HEK293 (cell line): ENCODE data around the gene NAGPA.

Source experiments
- CTCF ChIA-PET: fragments of 350-600 bp; formaldehyde crosslinking; extraction: SDS; loops from one replicate; lab custom pipeline; 2021; ENCODE audit warnings: antibody characterized with exemption; lab: Yijun Ruan, JAX
- POLR2A ChIA-PET: fragments of 300-600 bp; formaldehyde crosslinking; extraction: SDS; loops from one replicate; lab custom pipeline; 2020; ENCODE audit warnings: antibody characterized with exemption, inconsistent platforms; lab: Yijun Ruan, JAX
- H3K27ac ChIP-seq: fragments of 200-500 bp; sonication (Bioruptor generic); 2 replicates; pipeline ENCODE4 v1.5.1; 2014; ENCODE audit warnings: low read depth, low read length, control low read depth, inconsistent platforms; ENCODE audit errors: extremely low read depth
- H3K36me3 ChIP-seq, 2 experiments: fragments of 200-500 bp in 1 of 2; sonication (Bioruptor generic) in 1 of 2; 1 replicate in 1 of 2; 2 replicates in 1 of 2; pipeline ENCODE4 v1.5.1; 2014 to 2017; ENCODE audit warnings: inconsistent platforms in 2 of 2, low read length in 2 of 2; ENCODE audit not compliant: control insufficient read depth in 2 of 2, insufficient read depth in 1 of 2
- H3K4me1 ChIP-seq: fragments of 200-500 bp; sonication (Bioruptor generic); 2 replicates; pipeline ENCODE4 v1.5.1; 2014; ENCODE audit warnings: mild to moderate bottlenecking, low read length, inconsistent platforms; ENCODE audit not compliant: control insufficient read depth, insufficient read depth
- H3K4me3 ChIP-seq: 2 replicates; pipeline ENCODE4 v1.5.1; 2011; ENCODE audit warnings: low read depth, mild to moderate bottlenecking, control low read depth, low read length, moderate library complexity
- H3K9me3 ChIP-seq: fragments of 200-500 bp; sonication (Bioruptor generic); 2 replicates; pipeline ENCODE4 v1.5.1; 2014; ENCODE audit warnings: low read depth, low read length, inconsistent platforms; ENCODE audit not compliant: control insufficient read depth, insufficient read depth
- HOXD13 ChIP-seq: sonication (generic); formaldehyde crosslinking; IDR thresholded peaks from 2 replicates; pipeline ENCODE4 v1.8.0; 2022; ENCODE audit warnings: missing genetic modification reagents, borderline replicate concordance
- KLF1 ChIP-seq: fragments of 450-650 bp; formaldehyde crosslinking; IDR thresholded peaks from 2 replicates; pipeline ENCODE4 v1.5.1; 2016; ENCODE audit warnings: missing biosample characterization, missing genetic modification characterization
- KLF9 ChIP-seq: fragments of 450-650 bp; formaldehyde crosslinking; IDR thresholded peaks from 2 replicates; pipeline ENCODE4 v1.5.1; 2016; ENCODE audit warnings: missing biosample characterization, missing genetic modification characterization, low read depth
- OSR2 ChIP-seq: fragments of 450-650 bp; formaldehyde crosslinking; IDR thresholded peaks from 2 replicates; pipeline ENCODE4 v1.5.1; 2016; ENCODE audit warnings: missing biosample characterization, missing genetic modification characterization
- WT1 ChIP-seq: fragments of 450-650 bp; formaldehyde crosslinking; IDR thresholded peaks from 2 replicates; pipeline ENCODE4 v1.5.1; 2016; ENCODE audit warnings: missing biosample characterization, missing genetic modification characterization
- ZFP3 ChIP-seq: fragments of 450-650 bp; formaldehyde crosslinking; IDR thresholded peaks from 2 replicates; pipeline ENCODE4 v1.5.1; 2016; ENCODE audit warnings: low read depth, missing biosample characterization, missing genetic modification characterization
- ZFP69B ChIP-seq: fragments of 450-650 bp; formaldehyde crosslinking; IDR thresholded peaks from 2 replicates; pipeline ENCODE4 v1.5.1; 2016; ENCODE audit warnings: missing biosample characterization, missing genetic modification characterization
- ZNF138 ChIP-seq: fragments of 450-650 bp; formaldehyde crosslinking; IDR thresholded peaks from 2 replicates; pipeline ENCODE4 v1.5.1; 2016; ENCODE audit warnings: missing biosample characterization, missing genetic modification characterization, borderline replicate concordance
- ZNF211 ChIP-seq: fragments of 450-650 bp; formaldehyde crosslinking; IDR thresholded peaks from 2 replicates; pipeline ENCODE4 v1.5.1; 2016; ENCODE audit warnings: low read depth, missing biosample characterization, missing genetic modification characterization
- ZNF248 ChIP-seq: fragments of 450-650 bp; formaldehyde crosslinking; IDR thresholded peaks from 2 replicates; pipeline ENCODE4 v1.5.1; 2017; ENCODE audit warnings: missing biosample characterization, missing genetic modification characterization
- ZNF426 ChIP-seq: fragments of 450-650 bp; formaldehyde crosslinking; IDR thresholded peaks from 2 replicates; pipeline ENCODE4 v1.5.1; 2017; ENCODE audit warnings: missing biosample characterization, missing genetic modification characterization, mild to moderate bottlenecking, inconsistent platforms, moderate library complexity
- ZNF501 ChIP-seq: fragments of 450-650 bp; formaldehyde crosslinking; IDR thresholded peaks from 2 replicates; pipeline ENCODE4 v1.5.1; 2016; ENCODE audit warnings: missing biosample characterization, missing genetic modification characterization
- ZNF549 ChIP-seq: fragments of 450-650 bp; IDR thresholded peaks from 2 replicates; pipeline ENCODE4 v1.5.1; 2018; ENCODE audit warnings: missing biosample characterization, missing genetic modification characterization, mild to moderate bottlenecking, inconsistent platforms, moderate library complexity
- ZNF571 ChIP-seq: fragments of 450-650 bp; formaldehyde crosslinking; IDR thresholded peaks from 2 replicates; pipeline ENCODE4 v1.5.0; 2017; ENCODE audit warnings: missing biosample characterization, missing genetic modification characterization
- ZNF624 ChIP-seq: fragments of 450-650 bp; formaldehyde crosslinking; IDR thresholded peaks from 2 replicates; pipeline ENCODE4 v1.5.1; 2017; ENCODE audit warnings: missing biosample characterization, missing genetic modification characterization
- TF ChIP-seq, protein P1 (sequence below): fragments of 450-650 bp; formaldehyde crosslinking; IDR thresholded peaks from 2 replicates; pipeline ENCODE4 v1.5.1; 2016; ENCODE audit warnings: missing biosample characterization, missing genetic modification characterization
- TF ChIP-seq, protein P2 (sequence below): fragments of 450-650 bp; formaldehyde crosslinking; IDR thresholded peaks from 2 replicates; pipeline ENCODE4 v1.5.1; 2016; ENCODE audit warnings: missing biosample characterization, missing genetic modification characterization
- TF ChIP-seq, protein P3 (sequence below): fragments of 450-650 bp; formaldehyde crosslinking; IDR thresholded peaks from 2 replicates; pipeline ENCODE4 v1.5.1; 2016; ENCODE audit warnings: missing biosample characterization, missing genetic modification characterization, low read depth
- TF ChIP-seq, protein P4 (sequence below): fragments of 450-650 bp; formaldehyde crosslinking; IDR thresholded peaks from 2 replicates; pipeline ENCODE4 v1.5.1; 2016; ENCODE audit warnings: missing biosample characterization, missing genetic modification characterization
- TF ChIP-seq, protein P5 (sequence below): fragments of 450-650 bp; formaldehyde crosslinking; IDR thresholded peaks from 2 replicates; pipeline ENCODE4 v1.5.1; 2016; ENCODE audit warnings: missing biosample characterization, missing genetic modification characterization

The NAGPA gene

DNA sequence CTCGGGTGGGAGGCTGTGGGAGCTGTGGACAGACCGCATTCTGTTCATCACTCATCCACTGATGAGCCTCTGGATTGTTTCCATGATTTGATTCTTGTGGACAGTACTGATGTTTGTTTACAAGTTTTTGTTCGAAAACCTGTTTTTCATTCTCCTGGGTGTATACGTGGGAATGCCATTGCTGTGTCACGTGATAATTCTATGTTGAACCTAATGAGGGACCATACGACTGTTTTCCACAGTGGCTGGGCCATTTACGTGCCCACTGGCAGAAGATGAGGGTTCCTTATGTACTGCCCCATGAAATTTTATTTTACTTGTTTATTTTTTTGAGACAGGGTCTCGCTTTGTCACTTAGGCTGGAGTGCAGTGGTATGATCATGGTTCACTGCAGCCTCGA lies 35.3 kb upstream of the NAGPA start:
- POLR2A ChIA-PET, result no interaction called here
- TF ChIP-seq, protein P1, sequence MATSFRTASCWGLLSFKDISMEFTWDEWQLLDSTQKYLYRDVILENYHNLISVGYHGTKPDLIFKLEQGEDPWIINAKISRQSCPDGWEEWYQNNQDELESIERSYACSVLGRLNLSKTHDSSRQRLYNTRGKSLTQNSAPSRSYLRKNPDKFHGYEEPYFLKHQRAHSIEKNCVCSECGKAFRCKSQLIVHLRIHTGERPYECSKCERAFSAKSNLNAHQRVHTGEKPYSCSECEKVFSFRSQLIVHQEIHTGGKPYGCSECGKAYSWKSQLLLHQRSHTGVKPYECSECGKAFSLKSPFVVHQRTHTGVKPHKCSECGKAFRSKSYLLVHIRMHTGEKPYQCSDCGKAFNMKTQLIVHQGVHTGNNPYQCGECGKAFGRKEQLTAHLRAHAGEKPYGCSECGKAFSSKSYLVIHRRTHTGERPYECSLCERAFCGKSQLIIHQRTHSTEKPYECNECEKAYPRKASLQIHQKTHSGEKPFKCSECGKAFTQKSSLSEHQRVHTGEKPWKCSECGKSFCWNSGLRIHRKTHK (tag by site-specific recombination), result no peak
- no peak for TF ChIP-seq ZNF549 (tag by site-specific recombination)
- no peak for TF ChIP-seq ZNF248 (tag by site-specific recombination)
- no peak for TF ChIP-seq KLF9
- TF ChIP-seq, protein P2, sequence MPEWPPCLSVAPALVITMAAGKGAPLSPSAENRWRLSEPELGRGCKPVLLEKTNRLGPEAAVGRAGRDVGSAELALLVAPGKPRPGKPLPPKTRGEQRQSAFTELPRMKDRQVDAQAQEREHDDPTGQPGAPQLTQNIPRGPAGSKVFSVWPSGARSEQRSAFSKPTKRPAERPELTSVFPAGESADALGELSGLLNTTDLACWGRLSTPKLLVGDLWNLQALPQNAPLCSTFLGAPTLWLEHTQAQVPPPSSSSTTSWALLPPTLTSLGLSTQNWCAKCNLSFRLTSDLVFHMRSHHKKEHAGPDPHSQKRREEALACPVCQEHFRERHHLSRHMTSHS (tag by site-specific recombination), result no peak
- TF ChIP-seq, protein P3, sequence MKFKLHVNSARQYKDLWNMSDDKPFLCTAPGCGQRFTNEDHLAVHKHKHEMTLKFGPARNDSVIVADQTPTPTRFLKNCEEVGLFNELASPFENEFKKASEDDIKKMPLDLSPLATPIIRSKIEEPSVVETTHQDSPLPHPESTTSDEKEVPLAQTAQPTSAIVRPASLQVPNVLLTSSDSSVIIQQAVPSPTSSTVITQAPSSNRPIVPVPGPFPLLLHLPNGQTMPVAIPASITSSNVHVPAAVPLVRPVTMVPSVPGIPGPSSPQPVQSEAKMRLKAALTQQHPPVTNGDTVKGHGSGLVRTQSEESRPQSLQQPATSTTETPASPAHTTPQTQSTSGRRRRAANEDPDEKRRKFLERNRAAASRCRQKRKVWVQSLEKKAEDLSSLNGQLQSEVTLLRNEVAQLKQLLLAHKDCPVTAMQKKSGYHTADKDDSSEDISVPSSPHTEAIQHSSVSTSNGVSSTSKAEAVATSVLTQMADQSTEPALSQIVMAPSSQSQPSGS (tag by site-specific recombination), result no peak
- TF ChIP-seq, protein P4, sequence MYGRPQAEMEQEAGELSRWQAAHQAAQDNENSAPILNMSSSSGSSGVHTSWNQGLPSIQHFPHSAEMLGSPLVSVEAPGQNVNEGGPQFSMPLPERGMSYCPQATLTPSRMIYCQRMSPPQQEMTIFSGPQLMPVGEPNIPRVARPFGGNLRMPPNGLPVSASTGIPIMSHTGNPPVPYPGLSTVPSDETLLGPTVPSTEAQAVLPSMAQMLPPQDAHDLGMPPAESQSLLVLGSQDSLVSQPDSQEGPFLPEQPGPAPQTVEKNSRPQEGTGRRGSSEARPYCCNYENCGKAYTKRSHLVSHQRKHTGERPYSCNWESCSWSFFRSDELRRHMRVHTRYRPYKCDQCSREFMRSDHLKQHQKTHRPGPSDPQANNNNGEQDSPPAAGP, result no peak
- TF ChIP-seq OSR2, result no peak
- no peak for TF ChIP-seq WT1
- TF ChIP-seq KLF1 (tag by site-specific recombination), result no peak
- TF ChIP-seq ZNF211, result no peak
- TF ChIP-seq ZNF571 (tag by site-specific recombination), result no peak
- TF ChIP-seq, protein P5, sequence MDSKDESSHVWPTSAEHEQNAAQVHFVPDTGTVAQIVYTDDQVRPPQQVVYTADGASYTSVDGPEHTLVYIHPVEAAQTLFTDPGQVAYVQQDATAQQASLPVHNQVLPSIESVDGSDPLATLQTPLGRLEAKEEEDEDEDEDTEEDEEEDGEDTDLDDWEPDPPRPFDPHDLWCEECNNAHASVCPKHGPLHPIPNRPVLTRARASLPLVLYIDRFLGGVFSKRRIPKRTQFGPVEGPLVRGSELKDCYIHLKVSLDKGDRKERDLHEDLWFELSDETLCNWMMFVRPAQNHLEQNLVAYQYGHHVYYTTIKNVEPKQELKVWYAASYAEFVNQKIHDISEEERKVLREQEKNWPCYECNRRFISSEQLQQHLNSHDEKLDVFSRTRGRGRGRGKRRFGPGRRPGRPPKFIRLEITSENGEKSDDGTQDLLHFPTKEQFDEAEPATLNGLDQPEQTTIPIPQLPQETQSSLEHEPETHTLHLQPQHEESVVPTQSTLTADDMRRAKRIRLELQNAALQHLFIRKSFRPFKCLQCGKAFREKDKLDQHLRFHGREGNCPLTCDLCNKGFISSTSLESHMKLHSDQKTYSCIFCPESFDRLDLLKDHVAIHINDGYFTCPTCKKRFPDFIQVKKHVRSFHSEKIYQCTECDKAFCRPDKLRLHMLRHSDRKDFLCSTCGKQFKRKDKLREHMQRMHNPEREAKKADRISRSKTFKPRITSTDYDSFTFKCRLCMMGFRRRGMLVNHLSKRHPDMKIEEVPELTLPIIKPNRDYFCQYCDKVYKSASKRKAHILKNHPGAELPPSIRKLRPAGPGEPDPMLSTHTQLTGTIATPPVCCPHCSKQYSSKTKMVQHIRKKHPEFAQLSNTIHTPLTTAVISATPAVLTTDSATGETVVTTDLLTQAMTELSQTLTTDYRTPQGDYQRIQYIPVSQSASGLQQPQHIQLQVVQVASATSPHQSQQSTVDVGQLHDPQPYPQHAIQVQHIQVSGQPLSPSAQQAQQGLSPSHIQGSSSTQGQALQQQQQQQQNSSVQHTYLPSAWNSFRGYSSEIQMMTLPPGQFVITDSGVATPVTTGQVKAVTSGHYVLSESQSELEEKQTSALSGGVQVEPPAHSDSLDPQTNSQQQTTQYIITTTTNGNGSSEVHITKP, result no peak
- TF ChIP-seq ZNF426 (tag by site-specific recombination), result no peak
- no peak for TF ChIP-seq ZNF624 (tag by site-specific recombination)
- TF ChIP-seq ZNF138, result no peak
- TF ChIP-seq ZNF501 (tag by site-specific recombination), result no peak
- no peak for TF ChIP-seq ZFP69B (tag by site-specific recombination)
- TF ChIP-seq ZFP3 (tag by site-specific recombination), result no peak
- TF ChIP-seq HOXD13 (CRISPR knock-in tag), result no peak
- H3K4me3 ChIP-seq, result no peak overlapping the region
- no peaks in the 10 kb centered on the region for H3K9me3 ChIP-seq
- no peak overlapping the region for H3K27ac ChIP-seq
- peaks cover 14% of the 10 kb centered on the region for H3K4me1 ChIP-seq
- CTCF ChIA-PET, result no interaction called here
- H3K36me3 ChIP-seq, result peaks cover 0 to 5% of the 10 kb centered on the region in 2 experiments; a peak in 1 of 3 replicates
